Hematopoietic multipotent progenitor cell treated with erythropoietin and hydrocortisone succinate and interleukin-3 and kit ligand, for 4 days (in vitro differentiated cells): Measurements from ENCODE around the gene LDHAL6B.
A peak's percentile ranks its signal among the peaks of the same experiment; 100 is the strongest.
"Not testable (repeated sequence)": the region's sequence is repeated elsewhere in the genome, so short reads cannot be mapped to it uniquely, and the experiment has no call there.

Experiments used
- DNase-seq: peaks from one replicate; pipeline ENCODE4 v3.0.0-alpha.2; 2015

The LDHAL6B gene

DNA sequence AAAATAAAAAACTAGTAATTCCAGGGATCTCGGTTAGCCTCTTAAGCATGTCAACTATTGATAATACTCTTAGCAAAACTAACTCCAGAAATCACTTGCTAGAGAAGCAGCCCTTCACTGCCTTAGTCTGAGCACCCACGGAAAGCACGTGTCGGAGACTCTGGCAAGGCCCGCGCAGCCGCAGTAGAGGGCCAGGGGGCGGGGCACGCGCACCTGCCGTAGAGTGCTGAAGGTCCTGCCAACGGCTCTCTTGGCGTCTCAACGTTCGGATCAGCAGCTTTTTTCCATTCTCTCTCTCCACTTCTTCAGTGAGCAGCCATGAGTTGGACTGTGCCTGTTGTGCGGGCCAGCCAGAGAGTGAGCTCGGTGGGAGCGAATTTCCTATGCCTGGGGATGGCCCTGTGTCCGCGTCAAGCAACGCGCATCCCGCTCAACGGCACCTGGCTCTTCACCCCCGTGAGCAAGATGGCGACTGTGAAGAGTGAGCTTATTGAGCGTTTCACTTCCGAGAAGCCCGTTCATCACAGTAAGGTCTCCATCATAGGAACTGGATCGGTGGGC lies at the start of gene LDHAL6B:
LDHAL6B (plus strand) TSS at position 221 of the 561 bp plus-strand sequence; CDS start at position 319, 98 bp downstream.
- DNase-seq, result no peak

DNA sequence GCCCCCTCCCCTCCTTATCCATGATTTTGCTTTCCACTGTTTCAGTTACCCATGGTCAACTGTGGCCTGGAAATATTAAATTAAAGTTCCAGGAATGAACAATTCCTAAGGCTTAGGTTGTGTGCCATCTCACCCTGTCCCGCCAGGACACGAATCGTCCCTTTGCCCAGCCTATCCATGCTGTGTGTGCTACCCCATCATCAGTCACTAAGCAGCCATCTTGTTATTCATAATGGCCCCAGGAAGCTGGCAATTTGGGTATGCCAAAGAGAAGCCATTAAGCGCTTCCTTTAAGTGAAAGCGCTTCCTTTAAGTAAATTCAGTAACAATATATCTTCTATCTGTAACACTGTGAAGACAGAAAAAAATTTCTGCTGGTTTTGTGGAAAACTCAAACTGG lies 49.2 kb upstream of the LDHAL6B start:
- no peak for DNase-seq

GRCh38 chr15:59157840-59158700 lies 48.6 kb upstream of the LDHAL6B start:
- DNase-seq, result no peak

GRCh38 chr15:59158701-59159034 lies 48.0 kb upstream of the LDHAL6B start:
- peak; percentile 9 for DNase-seq

- DNase-seq, result no peak
These were observed 47.4 kb upstream of the LDHAL6B start for GRCh38 chr15:59159210-59159609.

DNA sequence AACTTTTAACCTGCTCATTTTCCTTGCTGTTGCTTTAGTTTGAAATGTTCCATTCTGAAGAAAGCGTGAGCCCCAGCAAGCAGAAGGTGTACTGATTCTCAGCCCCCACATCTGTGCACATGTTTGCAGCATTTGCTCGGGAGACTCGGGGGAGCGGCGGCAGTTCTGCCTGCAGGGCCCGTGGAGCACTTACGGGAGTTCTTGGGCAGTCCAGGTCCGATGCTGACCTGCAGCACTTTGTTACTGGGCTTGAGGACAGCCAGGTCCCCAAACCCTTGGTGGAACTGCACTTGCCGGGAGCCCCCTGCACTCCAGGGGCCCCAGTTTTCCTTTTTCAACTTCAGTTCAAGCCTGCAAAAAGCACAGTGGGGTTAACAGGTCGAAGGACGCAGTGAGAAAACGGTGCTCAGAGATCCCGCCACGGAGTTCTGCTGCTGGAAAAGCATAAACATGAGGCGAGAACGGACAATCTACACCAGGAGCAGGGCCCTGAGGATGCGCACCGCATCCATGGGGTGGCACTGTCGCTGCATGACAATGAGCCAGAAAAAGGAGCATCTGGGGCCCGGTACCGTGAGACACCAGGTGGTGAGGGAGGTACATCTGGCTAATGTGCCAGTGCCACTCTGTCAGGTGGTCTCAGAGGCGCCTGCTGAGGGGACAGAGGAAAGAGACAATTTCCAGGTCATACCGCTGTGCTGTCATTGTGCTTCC lies 45.6 kb upstream of the LDHAL6B start:
- peak; percentile 43 for DNase-seq

GRCh38 chr15:59162080-59162479 lies 44.6 kb upstream of the LDHAL6B start:
- not testable (repeated sequence) for DNase-seq

DNA sequence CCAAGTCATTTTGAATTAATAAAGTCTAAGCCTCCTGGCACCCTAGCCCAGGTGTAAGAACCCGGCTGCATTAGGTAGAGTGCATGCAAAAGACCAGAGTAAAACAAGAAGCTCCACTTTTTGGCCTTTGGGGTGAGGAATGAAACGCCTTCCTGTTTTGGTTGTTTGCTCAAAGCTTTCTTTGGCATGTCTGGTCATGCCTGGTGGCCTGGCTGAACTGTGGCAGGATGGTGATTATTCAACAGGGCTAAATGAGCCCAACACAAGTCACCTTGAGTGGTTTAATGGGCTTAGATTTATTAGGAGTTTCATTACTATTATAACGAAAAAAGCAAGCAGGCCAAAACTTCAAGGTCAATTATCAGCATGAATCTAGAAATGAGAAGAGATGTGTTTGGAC lies 40.9 kb upstream of the LDHAL6B start:
- DNase-seq, result peak; percentile 26

DNA sequence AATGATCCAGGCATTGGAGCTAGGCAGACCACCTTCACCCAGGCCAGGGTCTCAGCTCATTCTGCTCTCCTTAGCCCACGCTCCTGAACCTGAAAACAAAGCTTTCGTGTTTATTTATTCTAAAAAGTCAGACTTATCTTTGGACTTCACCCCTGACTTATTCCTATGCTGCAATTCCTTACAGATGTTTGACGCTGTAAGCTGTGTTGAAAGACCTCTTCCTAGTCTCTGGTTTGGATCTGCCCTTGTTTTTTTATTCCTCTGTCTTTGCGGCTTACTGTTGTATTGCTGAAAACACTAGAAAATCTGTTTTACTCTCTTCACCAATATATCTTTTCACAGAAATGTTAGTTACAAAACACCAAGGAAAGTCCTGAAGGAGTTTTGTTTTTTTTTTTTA lies 40.5 kb upstream of the LDHAL6B start:
- no peak for DNase-seq

DNA sequence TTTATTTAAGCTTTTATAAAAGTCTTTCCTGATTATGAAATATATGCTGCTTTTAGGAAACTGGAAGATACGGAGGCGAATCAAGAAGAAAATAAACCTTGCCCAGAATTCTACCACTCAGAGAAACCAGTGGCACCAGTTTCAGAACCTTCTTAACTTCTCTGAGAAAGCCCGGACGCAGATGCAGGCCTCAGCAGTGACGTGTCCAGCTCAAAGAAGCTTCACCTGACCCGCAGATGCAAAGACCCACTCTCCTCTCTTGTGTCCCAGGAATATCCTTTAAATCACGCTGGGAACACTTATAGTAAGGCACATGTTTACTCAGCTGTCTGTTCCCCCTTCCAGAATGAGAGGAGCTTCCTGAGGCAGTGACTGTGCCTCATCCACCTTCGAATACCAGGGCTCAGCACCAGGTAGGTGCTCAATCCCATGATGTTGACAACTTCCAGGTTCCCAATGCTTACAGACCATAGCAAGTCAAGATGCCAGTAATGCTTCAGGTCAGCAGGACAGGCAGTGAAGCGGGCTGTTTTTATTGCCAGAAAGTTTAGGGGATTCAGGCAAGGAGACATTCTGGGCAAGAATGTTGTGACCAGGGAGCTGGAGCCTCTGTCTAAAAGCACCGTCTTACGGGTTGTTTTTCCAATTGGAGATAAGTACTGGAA lies 39.9 kb upstream of the LDHAL6B start:
- no peak for DNase-seq

DNA sequence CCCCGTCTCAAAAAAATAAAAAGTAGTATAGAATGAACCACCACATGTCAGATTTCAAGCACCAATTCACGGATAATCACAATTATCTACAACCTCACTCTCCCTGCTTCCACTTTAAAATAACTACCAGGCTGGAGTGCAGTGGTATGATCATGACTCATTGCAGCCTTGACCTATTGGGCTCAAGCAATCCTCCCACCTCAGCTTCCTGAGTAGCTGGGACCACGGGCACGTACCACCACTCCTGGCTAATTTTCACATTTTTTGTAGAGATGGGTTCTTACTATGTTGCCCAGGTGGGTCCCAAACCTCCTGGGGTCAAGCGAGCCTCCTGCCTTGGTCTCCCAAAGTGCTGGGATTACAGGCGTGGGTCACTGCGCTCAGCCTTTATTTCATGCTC lies 38.1 kb upstream of the LDHAL6B start:
- peak; percentile 9 for DNase-seq

- DNase-seq, result peak; percentile 26
These were observed 37.4 kb upstream of the LDHAL6B start for GRCh38 chr15:59169251-59169708.

DNA sequence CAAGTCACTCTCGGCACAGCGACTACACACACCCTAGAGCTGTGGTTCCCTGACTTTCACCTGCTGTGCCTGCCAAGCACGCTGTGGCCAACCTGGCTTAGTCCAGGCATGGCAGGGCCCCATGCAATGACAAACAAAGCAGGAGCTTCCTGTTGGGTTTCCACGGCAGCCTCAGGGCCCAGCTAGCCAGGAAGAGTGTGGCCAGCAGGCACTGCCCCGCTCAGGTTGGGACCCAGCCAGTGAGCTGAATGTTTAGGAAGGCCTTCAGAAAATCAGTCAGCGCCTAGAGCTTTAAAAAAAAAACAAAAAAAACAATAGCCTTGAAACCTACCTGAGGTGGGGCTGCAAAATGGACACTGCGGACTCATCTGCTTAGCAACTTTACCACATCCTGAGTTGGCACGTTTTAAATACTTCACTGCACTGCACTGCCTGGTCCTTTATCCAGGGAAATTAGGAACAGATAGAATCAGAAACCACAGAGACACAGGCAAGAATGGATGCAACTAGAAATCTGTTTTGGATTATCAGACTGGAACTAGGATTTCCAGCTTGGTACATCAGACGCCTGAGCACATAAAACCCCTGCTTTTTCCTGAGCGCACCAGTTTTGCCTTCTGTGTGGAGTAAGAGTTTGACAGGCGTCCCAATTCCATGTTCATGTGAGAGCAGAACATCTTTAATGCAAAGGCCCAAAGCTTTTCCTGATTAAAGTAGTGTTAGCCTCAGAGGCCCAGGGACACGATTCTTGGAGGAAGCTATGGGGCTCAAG lies 36.2 kb upstream of the LDHAL6B start:
- DNase-seq, result peak; percentile 6

GRCh38 chr15:59171067-59171397 lies 35.6 kb upstream of the LDHAL6B start:
- DNase-seq, result no peak

DNA sequence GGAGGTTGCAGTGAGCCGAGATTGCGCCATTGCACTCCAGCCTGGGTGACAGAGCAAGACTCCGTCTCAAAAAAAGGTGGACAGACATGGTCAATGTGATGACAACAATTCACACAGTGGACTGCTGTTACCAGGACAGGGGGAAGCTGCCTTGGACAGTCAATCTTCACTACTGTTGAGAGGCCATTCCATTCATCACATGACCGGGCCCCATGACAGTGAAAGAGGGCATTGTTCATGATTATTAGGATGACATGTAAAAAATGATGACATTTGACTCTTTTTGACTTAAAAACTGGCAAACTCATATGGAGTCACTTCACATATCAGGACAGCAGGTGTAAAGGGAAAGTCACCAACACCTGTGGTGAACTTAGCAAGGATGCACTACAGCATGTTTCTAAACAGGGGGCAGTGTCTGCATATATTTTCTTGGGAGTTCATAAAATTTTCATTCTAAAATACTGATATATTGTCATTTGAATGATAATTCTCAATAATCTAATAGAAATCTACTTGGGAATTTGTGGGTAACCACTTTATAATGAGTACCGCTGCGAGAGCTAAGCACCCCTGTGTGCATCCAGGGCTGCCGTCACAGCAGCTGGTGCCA lies 34.2 kb upstream of the LDHAL6B start:
- no peak for DNase-seq

- no peak for DNase-seq
These were observed 33.4 kb upstream of the LDHAL6B start for GRCh38 chr15:59173194-59173593.

DNA sequence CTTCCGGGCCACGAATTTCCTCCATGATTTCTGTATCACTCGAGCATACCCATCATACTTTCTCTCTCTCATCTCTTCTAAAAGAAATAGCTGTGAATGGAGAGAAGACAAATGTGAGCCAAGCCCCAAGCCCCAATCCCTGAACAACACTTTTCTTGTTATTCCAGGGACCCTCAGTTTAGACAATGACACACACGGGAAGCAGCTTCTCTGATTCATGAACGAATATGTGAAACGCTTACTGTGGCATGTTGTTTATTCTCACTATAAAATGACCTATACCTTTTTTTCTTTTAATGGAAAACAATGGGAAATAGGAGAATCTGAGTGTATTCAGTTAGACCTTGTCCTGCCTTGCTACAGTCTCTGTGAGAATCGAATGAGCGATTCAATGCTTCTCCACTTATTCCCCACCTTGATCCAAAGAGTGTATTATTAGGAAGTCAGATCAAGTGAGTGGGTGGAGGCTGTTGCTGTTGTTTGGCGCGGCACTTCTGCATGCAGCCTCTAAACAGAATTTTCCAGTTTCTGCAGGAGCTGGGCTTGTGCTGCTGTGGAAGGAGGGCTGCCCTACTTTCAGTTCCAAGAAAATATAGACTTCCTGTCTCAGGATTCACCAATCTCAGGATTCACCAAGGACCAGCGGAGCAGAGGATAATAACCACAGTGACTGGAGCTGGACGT lies 32.4 kb upstream of the LDHAL6B start:
- DNase-seq, result no peak

GRCh38 chr15:59174835-59175831 lies 31.5 kb upstream of the LDHAL6B start:
- peak; percentile 67 for DNase-seq

GRCh38 chr15:59176653-59177316 lies 29.9 kb upstream of the LDHAL6B start:
- DNase-seq, result peak; percentile 27

DNA sequence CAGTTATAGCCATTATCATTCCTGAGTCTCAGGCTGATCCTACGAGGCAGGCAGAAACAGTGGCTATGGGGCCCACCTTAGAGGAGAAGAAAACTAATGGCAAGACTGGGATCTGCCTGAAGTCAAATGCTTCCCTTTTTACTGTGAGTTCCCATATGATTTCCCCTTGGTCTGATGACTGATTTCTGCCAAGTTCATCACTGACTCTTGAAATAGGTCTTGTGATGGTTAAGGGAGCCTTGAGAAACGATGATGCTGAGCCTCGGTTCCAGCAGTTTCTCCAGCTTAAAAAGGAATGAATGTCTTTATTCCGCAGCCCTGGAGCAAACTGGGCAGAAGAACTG lies 29.4 kb upstream of the LDHAL6B start:
- DNase-seq, result no peak
